Endothelial cell of umbilical vein (primary cell): Measurements from ENCODE around the gene FAM241B. TPM values are rescaled to one million over a fixed set of nuclear protein-coding genes. Genes with fewer than 3 reads are reported as not detected.

Experiments
- BruUV-seq: library from RNA; stranded (reverse); fragments of 400-500 nt; replicated peaks from 2 replicates; lab custom pipeline; 2021; lab: Mats Ljungman, UMichigan
- CTCF ChIA-PET: fragments of 300-600, 350-600 bp; sonication (Branson Sonifier 250); formaldehyde crosslinking; loops from one replicate; lab custom pipeline; 2021; ENCODE audit warnings: antibody characterized with exemption, inconsistent platforms; lab: Charles Lee
- POLR2A ChIA-PET: fragments of 300-600, 350-600 bp; sonication (Branson Sonifier 250); formaldehyde crosslinking; loops from one replicate; lab custom pipeline; 2021; ENCODE audit warnings: antibody characterized with exemption, inconsistent platforms; lab: Charles Lee
- DNase-seq: peaks from one replicate; pipeline ENCODE4 v3.0.0-alpha.2; 2011; ENCODE audit warnings: low read depth, low spot score
- FAIRE-seq: peaks from 2 replicates; lab custom pipeline; 2011; peaks lifted over from hg19 to GRCh38; lab: Jason Lieb, UNC
- H2AFZ ChIP-seq: 2 replicates; pipeline ENCODE4 v1.6.0; 2012; ENCODE audit warnings: low read depth, low read length, control low read depth, inconsistent platforms
- H3K27ac ChIP-seq: 2 replicates; pipeline ENCODE4 v1.5.1; 2011; ENCODE audit warnings: low read depth, mild to moderate bottlenecking, control low read depth, low read length, moderate library complexity; ENCODE audit not compliant: insufficient read depth
- H3K27me3 ChIP-seq, 2 experiments: 2 replicates each; pipeline versions ENCODE4 v1.6.0 to v1.6.1; 2011; ENCODE audit warnings: low read length in 2 of 2, mixed read lengths in 1 of 2; ENCODE audit not compliant: control insufficient read depth in 2 of 2, insufficient read depth in 2 of 2
- H3K36me3 ChIP-seq, 2 experiments: 2 replicates in 1 of 2; 3 replicates in 1 of 2; pipeline ENCODE4 v1.5.1; 2011; ENCODE audit warnings: low read length in 2 of 2, mild to moderate bottlenecking in 1 of 2, moderate library complexity in 1 of 2; ENCODE audit not compliant: control insufficient read depth in 2 of 2, insufficient read depth in 2 of 2; ENCODE audit errors: extremely low read depth in 1 of 2
- H3K4me1 ChIP-seq: 3 replicates; pipeline ENCODE4 v1.5.1; 2011; ENCODE audit warnings: mild to moderate bottlenecking, low read length; ENCODE audit not compliant: control insufficient read depth, insufficient read depth; ENCODE audit errors: extremely low read depth
- H3K4me2 ChIP-seq: 2 replicates; pipeline ENCODE4 v1.6.1; 2011; ENCODE audit warnings: low read length, control low read depth, mixed read lengths; ENCODE audit not compliant: insufficient read depth
- H3K4me3 ChIP-seq, 3 experiments: fragments of 200-600 bp in 1 of 3; sonication (generic), shearing (Covaris generic) in 1 of 3; replicated peaks in 1 of 3; 2 replicates each; pipeline ENCODE4 v1.5.1; 2011 to 2016; ENCODE audit warnings: control low read depth in 3 of 3, low read length in 3 of 3, mild to moderate bottlenecking in 2 of 3, inconsistent platforms in 1 of 3, low read depth in 1 of 3, moderate library complexity in 1 of 3; ENCODE audit not compliant: insufficient read depth in 1 of 3
- H3K79me2 ChIP-seq: 2 replicates; pipeline ENCODE4 v1.6.0; 2012; ENCODE audit warnings: low read length, inconsistent platforms; ENCODE audit not compliant: control insufficient read depth, insufficient read depth
- H3K9ac ChIP-seq: replicated peaks from 2 replicates; pipeline ENCODE3; 2011; ENCODE audit warnings: low read length, control low read depth; ENCODE audit not compliant: insufficient read depth; ENCODE audit errors: extremely low read depth
- H3K9me1 ChIP-seq: replicated peaks from 3 replicates; pipeline ENCODE4 v1.6.0; 2011; ENCODE audit warnings: mild to moderate bottlenecking, low read length; ENCODE audit not compliant: control insufficient read depth, insufficient read depth; ENCODE audit errors: extremely low read depth
- H3K9me3 ChIP-seq: replicated peaks from 2 replicates; pipeline ENCODE4 v1.5.1; 2012; ENCODE audit warnings: low read length, inconsistent platforms; ENCODE audit not compliant: control insufficient read depth, insufficient read depth
- H4K20me1 ChIP-seq: replicated peaks from 2 replicates; pipeline ENCODE3; 2011; ENCODE audit warnings: mild to moderate bottlenecking, low read length; ENCODE audit not compliant: control insufficient read depth, insufficient read depth; ENCODE audit errors: extremely low read depth
- CTCF ChIP-seq, 2 donors: IDR thresholded peaks; 1 replicate in 1 of 2; 2 replicates in 1 of 2; pipeline ENCODE4 v1.5.1; 2011; ENCODE audit warnings: low read length in 2 of 2, mild to moderate bottlenecking in 2 of 2, moderate library complexity in 2 of 2, control low read depth in 1 of 2, inconsistent platforms in 1 of 2, low read depth in 1 of 2; ENCODE audit not compliant: insufficient read depth in 1 of 2; ENCODE audit errors: extremely low read depth in 1 of 2
- EZH2 ChIP-seq: IDR thresholded peaks from 2 replicates; pipeline ENCODE4 v1.6.1; 2012; ENCODE audit warnings: borderline replicate concordance, low read depth, mild to moderate bottlenecking, moderate library complexity, low read length, inconsistent platforms; ENCODE audit not compliant: severe bottlenecking
- FOS ChIP-seq: IDR thresholded peaks from 2 replicates; pipeline ENCODE4 v1.6.1; 2011; ENCODE audit warnings: mild to moderate bottlenecking, low read length, moderate library complexity, borderline replicate concordance; ENCODE audit not compliant: insufficient read depth
- GATA2 ChIP-seq: IDR thresholded peaks from 2 replicates; pipeline ENCODE4 v1.7.0; 2011; ENCODE audit warnings: low read depth, mild to moderate bottlenecking, moderate library complexity, mixed read lengths, low read length; ENCODE audit not compliant: insufficient read length, insufficient read depth
- JUN ChIP-seq: IDR thresholded peaks from 2 replicates; pipeline ENCODE4 v1.6.1; 2011; ENCODE audit warnings: borderline replicate concordance, low read depth; ENCODE audit not compliant: insufficient read length, insufficient read depth
- MAX ChIP-seq: IDR thresholded peaks from 2 replicates; pipeline ENCODE4 v1.6.1; 2011; ENCODE audit not compliant: insufficient read depth, insufficient read length
- MYC ChIP-seq: IDR thresholded peaks from one replicate; pipeline ENCODE4 v1.6.1; 2011; ENCODE audit warnings: mild to moderate bottlenecking, low read depth, low read length
- POLR2A ChIP-seq: IDR thresholded peaks from 2 replicates; pipeline ENCODE4 v1.6.1; 2012; ENCODE audit warnings: low read depth, mild to moderate bottlenecking, control low read depth, low read length
- POLR2AphosphoS5 ChIP-seq: IDR thresholded peaks from 2 replicates; pipeline ENCODE4 v1.6.1; 2012; ENCODE audit warnings: low read depth, mild to moderate bottlenecking, control low read depth, low read length, moderate library complexity; ENCODE audit not compliant: insufficient read depth
- dilution Hi-C: fragments of 300-500 bp; cut with MboI; formaldehyde crosslinking; loops from one replicate; pipeline ENCODE4 v1.15.0; 2019; ENCODE audit warnings: low sequenced_read_pairs; ENCODE audit not compliant: extremely low pct_ligation_motif_present
- intact Hi-C: fragments of 100-400 bp; cut with micrococcal nuclease; formaldehyde crosslinking; loops from one replicate; pipeline ENCODE4 v1.10.0; 2022
- polyA plus RNA-seq, 4 experiments: library from polyadenylated mRNA; depleted of rRNA in 3 of 4; stranded (reverse) in 3 of 4; unstranded in 1 of 4; fragments of >200 nt; gene quantifications; 2 replicates each; pipeline versions ENCODE4 v1.2.1 to v1.2.3, GENCODE V29; 2011 to 2012; ENCODE audit warnings: missing spikeins in 1 of 4
- total RNA-seq: library from RNA; stranded (reverse); gene quantifications from 2 replicates; pipeline ENCODE4 v1.2.3, GENCODE V29; 2021

FAM241B gene
- total and polyA plus RNA-seq, 2 donors (not counting 3 experiments of a cell fraction or from before 2014, with no cell fraction given) = 0.23 TPM; not detected in 1

GRCh38 chr10:69656742-69657269 is 26.8 kb downstream of the FAM241B start:
- TF ChIP-seq JUN (no peak), POLR2A (no peak), MAX (no peak), FOS (no peak), CTCF (IDR thresholded peaks at IDR 0.05; ENCODE audit: extremely low read depth in 1 of 2, insufficient read depth in 1 of 2, low read depth in 1 of 2, low read length in 2 of 2) (no peak), GATA2 (no peak), MYC (no peak), EZH2 (no peak), POLR2AphosphoS5 (no peak)
- Histone ChIP-seq H3K9me1 (no peaks in the 10 kb centered on the region), H3K4me1 (no peaks in the 10 kb centered on the region), H3K9me3 (no peaks in the 10 kb centered on the region), H2AFZ (no peak overlapping the region), H3K79me2 (no peaks in the 10 kb centered on the region), H3K27ac (no peak overlapping the region), H3K9ac (no peak overlapping the region), H3K4me2 (no peak overlapping the region), H3K27me3 (peaks cover 10 to 19% of the 10 kb centered on the region in 2 experiments), H3K36me3 (no peaks in the 10 kb centered on the region), H3K4me3 (no peak overlapping the region), H4K20me1 (no peaks in the 10 kb centered on the region)
- FAIRE-seq (no peak), DNase-seq (no peak)
- dilution Hi-C loops = no loop called here
- intact Hi-C loops = no loop called here
- ChIA-PET CTCF (interaction anchor here (1.1 kb wide), 1 partner anchor 12 kb away, joined by 3 read pairs; no protein-coding TSS in a partner anchor), POLR2A (no interaction called here)
- BruUV-seq = no TSS peak
